Measurements from ENCODE around the gene DLX2.

Gene DLX2

GRCh38 chr2:172106108-172106961 is 3.6 kb upstream of the DLX2 start:
- peak in 1 of 3 experiments; percentile 4 for DNase-seq

GRCh38 chr2:172105471-172106107 is 2.9 kb upstream of the DLX2 start:
- no peak for DNase-seq

GRCh38 chr2:172103471-172104272 is 972 bp upstream of the DLX2 start:
- peak in 2 of 3 experiments; percentile 76 to 79 for DNase-seq

GRCh38 chr2:172101821-172102390 is 794 bp downstream of the DLX2 start:
- DNase-seq = no peak

- no peak for DNase-seq
Measured at GRCh38 chr2:172100935-172101820, 1.5 kb downstream of the DLX2 start.

- no peak for DNase-seq
Measured at GRCh38 chr2:172100080-172100934, 2.4 kb downstream of the DLX2 start.

GRCh38 chr2:172099472-172100079 is 3.1 kb downstream of the DLX2 start:
- no peak for DNase-seq

- DNase-seq = no peak
Measured at GRCh38 chr2:172098650-172099471, 3.8 kb downstream of the DLX2 start.

GRCh38 chr2:172098287-172098649 is 4.4 kb downstream of the DLX2 start:
- no peak for DNase-seq

- DNase-seq = no peak
Measured at GRCh38 chr2:172097557-172098131, 5.1 kb downstream of the DLX2 start.

- DNase-seq = no peak
Measured at GRCh38 chr2:172096626-172097547, 5.8 kb downstream of the DLX2 start.

GRCh38 chr2:172095905-172096625 is 6.6 kb downstream of the DLX2 start:
- DNase-seq = no peak

- DNase-seq = no peak
Measured at GRCh38 chr2:172095146-172095904, 7.4 kb downstream of the DLX2 start.

GRCh38 chr2:172094294-172095145 is 8.2 kb downstream of the DLX2 start:
- no peak for DNase-seq

- DNase-seq = no peak
Measured at GRCh38 chr2:172093416-172094293, 9.0 kb downstream of the DLX2 start.

Measured in NCI-H1417 (cell line).